Astrocyte (in vitro differentiated cells and primary cell): ENCODE measurements around the gene HRC.

Source experiments
- CTCF ChIP-seq: IDR thresholded peaks from 2 replicates; pipeline ENCODE4 v1.5.1; 2011; ENCODE audit warnings: low read depth, mild to moderate bottlenecking, inconsistent platforms, low read length, moderate library complexity; ENCODE audit not compliant: insufficient read depth
- EZH2 ChIP-seq: IDR thresholded peaks from 2 replicates; pipeline ENCODE4 v1.6.1; 2012; ENCODE audit warnings: mild to moderate bottlenecking, low read length, inconsistent platforms; ENCODE audit not compliant: insufficient read depth

- TF ChIP-seq CTCF (no peak), EZH2 (no peak)
Measured at GRCh38 chr19:49148784-49149651, 6.2 kb downstream of the HRC start.
